CD4-positive, alpha-beta T cell treated with Interleukin-6 at 100 ng/mL for 8 hours (primary cell): Measurements from ENCODE around the gene CHST5.
A peak's percentile ranks its signal among the peaks of the same experiment; 100 is the strongest.

Experiments used
- DNase-seq: peaks from one replicate; pipeline ENCODE4 v3.0.0-alpha.2; 2020; ENCODE audit warnings: mixed read lengths, low spot score

CHST5 gene

DNA sequence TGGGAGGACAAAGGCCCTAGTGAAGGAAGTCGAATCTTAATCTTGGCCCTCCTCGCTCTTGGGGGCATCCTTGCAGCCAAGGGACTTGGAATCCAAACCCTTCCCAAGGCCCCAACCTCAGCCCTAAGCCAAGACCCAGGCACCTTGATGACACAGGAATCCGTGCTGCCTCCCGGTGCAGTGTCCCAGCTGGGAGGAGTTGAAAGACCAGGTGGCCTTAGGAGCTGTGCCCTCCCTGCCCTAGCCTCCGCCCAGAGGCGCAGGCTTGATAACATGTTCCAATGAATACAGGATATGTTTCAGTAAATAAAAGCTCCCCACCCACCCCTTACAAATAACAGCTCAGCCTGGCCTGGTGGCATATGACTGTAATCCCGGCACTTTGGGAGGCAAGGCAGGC is at the start of gene CHST5:
TSS of gene CHST5 (minus strand) at position 208 of the 400 bp plus-strand sequence. CDS start 5,724 bp downstream, outside the sequence.
- no peak for DNase-seq

- no peak for DNase-seq
These were observed 48.2 kb upstream of the CHST5 start for GRCh38 chr16:75584108-75584507.

DNA sequence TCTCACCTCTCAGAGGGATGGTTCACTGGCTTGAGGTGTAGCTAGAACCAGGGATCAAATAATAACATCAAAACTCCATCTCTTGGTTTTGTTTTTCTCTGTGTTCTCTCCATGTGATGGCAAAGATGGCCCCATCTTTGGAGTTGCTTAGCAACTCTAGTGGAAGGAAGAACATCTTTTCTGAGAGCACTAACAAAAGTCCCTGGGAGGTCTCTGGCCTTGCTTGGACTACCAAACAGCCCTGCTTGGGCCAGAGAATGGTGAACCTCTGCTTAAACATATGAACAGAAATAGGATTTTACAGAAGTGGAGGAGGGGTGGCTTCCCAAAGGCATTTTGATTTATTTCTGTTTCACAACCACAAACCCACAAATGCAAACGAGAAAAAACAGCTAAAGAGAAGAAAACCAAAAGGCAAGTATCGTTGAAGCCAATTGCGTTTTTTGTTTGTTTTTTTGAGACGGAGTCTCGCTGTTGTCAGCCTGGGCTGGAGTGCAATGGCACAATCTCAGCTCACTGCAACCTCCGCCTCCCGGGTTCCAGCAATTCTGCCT is 43.5 kb upstream of the CHST5 start:
- DNase-seq = no peak

DNA sequence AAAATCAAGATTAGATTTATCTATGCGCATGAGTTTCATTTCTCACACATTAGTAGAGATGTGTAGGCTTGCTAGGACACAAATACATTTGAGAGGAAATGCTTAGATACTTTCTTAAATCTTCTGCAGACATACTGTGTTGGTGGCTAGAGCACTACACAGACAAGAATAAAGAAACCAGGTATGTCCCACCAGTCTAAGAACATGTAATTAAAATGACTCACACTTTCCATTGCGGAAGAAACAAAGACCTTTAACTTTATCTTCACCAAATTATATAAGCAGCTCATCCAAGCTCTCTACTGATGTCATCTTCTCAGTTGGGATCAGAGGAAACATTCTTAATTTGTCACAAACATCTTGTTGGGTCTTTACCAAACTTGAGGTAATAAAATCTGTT is 42.8 kb upstream of the CHST5 start:
- DNase-seq = no peak

- no peak for DNase-seq
These were observed 42.3 kb upstream of the CHST5 start for GRCh38 chr16:75578212-75578611.

GRCh38 chr16:75576384-75576811 is 40.5 kb upstream of the CHST5 start:
- DNase-seq = no peak

- no peak for DNase-seq
These were observed 40.0 kb upstream of the CHST5 start for GRCh38 chr16:75575958-75576357.

DNA sequence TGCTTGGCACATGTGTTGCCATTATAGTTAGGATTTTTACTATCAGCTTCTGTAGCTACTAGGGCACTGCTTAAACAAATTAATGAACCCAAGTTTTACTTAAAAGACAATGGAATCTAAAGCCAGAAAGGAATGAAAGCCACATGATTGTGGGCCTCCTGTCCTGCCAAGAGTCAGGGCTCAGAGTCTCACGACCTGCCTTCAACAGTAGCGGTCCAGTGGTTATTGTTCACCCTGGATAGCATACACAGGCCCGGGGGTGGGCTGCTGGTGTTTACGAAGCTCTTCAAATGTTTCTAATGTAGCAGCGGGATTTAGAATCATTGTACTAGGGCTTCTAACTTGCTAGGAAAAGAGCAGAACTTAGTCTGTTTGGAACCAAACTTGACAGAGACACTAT is 38.0 kb upstream of the CHST5 start:
- DNase-seq = no peak

DNA sequence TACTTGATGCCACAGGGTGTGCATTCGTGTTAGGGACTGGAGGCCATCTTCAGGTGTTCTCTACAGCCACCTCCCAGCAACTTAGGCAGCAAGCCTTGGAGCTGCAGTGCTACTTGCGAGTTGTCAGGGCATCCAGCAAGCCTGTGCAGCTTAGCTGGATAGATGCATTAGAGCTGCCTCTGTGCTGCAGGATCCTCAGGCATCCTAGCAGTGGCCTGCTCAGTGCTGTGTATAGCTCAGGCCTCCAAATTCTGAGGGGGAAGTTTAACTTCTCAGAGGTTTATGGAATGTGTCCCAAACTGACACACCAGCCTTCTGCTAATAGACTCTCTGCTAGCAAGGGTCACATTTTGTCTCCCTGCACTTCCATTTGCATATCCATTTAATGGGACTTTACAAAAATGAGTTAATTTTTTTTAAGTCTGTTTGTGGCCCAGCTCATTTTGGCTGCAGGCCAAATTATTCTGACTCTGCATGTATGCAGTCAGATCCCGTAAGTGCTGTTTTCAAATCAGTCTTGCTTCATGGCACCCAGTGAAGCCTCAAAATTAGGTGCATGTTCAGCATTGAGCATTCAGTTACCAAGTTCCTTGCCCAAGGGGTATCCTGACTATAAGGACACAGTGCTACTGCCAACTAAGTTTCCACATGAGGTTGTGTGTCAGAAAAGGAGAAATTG is 37.1 kb upstream of the CHST5 start:
- no peak for DNase-seq

DNA sequence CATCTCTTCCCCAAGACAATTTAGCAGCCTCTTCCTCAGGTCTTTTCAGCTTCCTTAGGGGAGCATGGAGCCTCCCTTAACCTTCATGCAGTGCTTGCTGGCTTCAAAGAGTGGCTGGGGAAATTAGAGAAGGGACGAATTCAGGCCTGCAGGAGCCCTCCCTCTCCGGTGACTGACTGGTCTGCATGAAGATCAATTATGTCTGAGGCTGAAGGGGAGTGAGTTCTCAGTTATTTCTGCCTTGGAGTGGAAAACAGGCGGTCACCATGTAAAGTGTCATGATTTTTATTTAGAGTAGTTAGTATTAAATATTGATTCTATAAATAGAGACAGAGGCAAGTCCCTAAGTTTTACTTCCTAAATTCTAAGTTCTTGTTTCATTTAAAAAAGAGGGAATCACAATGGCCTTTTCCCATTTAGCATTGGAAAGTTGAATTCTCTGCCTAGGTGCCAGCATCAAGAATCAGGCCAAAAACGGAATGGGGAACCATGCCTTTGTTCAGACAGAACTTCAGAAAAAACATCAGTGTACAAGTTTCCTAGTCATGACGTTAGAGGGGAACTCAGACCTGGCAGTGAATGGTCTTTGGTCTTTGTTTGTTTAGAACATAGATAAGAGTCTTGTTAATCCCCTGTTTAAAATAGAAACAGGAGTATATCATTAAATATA is 34.6 kb upstream of the CHST5 start:
- DNase-seq = no peak

DNA sequence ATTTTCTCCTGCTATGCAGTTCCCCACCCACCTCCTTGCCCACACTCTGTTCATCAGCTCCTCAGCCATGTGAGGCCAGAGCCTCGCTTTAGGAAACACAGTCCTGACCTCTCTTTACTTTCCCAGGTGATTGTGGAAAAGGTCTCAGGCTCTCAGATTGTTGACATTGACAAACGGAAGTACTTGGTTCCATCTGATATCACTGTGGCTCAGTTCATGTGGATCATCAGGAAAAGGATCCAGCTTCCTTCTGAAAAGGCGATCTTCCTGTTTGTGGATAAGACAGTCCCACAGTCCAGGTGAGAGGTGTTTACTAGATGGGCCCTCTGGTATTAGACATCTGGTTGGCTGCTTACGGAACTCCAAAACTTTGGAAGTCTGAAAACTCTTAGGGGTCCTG is 32.0 kb upstream of the CHST5 start:
- no peak for DNase-seq

GRCh38 chr16:75566758-75567255 is 30.9 kb upstream of the CHST5 start:
- no peak for DNase-seq

DNA sequence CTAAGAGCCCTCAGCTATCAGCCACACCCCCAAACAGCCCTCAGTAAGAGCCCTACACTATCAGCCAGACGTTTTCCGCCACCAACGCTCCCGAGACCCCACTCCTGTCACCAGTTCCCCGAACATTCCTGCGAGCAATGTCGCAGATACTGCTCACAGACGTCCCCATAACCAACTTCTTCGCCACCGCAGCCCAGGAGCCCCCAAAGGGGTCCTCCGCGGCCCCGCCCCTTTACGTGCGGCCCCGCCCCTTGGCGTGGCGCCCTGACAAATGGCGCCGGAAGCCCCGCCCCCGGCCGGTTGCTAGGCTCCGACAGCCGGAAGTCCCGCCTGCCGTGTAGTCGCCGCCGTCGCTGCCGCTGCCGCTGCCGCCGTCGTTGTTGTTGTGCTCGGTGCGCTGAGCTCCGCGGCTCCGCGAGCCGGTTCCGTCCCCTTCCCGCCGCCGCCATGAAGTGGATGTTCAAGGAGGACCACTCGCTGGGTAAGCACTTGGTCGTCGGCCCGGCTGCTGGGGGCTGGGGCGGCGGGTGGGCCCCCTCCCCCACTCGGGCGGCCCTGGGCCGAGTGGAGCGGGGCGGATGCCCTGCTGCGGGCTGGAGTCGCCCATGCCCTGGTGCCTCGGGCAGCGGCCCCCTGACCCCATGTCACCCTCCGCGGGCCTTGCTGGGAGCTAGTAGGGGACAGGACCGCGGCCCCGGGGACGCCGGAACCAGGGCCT is 30.3 kb upstream of the CHST5 start, which contains the start of gene GABARAPL2:
TSS of gene GABARAPL2 (plus strand) at position 340 of the 718 bp plus-strand sequence. CDS start at position 448, 108 bp downstream.
- peak; percentile 87 for DNase-seq

DNA sequence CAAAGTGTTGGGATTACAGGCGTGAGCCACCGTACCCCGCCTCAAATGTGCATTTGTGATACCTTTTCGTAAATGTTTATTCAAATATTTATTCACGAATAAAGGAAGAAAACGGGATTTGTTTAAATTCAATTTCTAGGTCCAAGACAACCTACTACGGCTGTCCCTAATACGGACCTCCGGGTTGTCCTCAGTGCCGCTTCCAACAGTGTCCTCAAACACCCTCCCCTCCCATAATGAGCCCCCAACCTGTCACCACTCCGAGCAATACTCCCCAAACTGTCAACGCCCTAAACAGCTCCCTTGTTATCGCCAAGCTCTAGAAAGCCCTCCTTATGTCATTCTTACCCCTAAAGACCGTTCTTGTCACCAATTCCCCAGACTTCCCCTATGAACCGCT is 29.7 kb upstream of the CHST5 start:
- DNase-seq = no peak

DNA sequence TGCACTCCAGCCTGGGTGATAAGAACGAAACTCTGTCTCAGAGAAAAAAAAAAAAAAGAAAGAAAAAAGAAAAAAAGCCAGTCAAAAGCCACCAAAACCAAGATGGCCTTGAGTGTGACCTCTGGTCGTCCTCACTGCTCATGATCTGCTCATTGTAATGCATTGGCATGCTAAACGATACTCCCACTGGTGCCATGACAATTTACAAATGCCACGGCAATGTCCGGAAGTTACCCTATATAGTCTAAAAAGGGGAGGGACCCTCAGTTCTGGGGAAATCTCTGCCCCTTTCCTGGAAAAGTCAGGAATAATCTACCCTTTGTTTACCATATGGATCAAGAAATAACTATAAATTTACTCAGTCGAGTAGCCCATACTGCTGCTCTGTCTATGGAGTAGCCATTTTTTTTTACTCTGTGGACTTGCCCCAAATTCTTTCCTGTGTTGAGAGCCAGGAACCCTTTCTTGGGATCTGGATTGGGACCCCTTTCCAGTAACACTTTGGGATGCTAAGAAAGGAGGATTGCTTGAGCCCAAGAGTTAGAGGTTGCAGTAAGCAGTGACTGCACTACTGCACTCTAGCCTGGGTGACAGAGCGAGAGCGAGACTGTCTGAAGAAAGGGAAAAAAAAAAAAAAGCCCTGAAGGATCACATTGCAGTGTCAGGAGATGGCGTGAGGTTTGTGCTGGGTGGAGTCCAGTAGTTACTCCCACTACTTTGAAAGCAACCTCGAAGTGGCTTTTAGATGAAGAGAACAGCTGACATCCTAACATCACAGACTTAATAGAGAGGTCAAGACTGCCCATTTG is 23.9 kb upstream of the CHST5 start:
- DNase-seq = no peak

DNA sequence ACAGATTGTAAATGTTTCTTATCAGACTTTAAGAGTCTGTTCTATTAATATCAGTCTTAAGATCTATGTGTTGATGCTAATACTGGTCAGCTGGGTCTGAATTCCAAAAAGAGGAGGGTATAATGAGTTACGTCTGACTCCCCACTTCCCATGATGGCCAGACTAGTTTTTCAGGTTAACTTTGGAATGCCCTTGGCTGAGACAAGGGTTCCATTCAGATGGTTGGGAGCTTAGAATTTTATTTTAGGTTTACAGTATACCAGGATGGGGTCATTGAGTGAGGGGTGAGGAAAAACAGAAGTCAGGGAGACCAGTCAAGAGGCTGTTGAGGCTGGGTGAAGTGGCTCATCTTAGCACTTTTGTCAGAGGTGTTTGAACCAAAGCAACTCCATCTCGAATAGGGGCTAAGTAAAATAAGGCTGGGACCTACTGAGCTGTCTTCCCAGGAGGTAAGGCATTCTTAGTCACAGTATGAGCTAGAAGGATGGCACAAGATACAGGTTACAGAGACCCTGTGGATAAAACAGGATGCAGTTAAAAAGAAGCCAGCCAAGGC is 23.0 kb upstream of the CHST5 start:
- no peak for DNase-seq

DNA sequence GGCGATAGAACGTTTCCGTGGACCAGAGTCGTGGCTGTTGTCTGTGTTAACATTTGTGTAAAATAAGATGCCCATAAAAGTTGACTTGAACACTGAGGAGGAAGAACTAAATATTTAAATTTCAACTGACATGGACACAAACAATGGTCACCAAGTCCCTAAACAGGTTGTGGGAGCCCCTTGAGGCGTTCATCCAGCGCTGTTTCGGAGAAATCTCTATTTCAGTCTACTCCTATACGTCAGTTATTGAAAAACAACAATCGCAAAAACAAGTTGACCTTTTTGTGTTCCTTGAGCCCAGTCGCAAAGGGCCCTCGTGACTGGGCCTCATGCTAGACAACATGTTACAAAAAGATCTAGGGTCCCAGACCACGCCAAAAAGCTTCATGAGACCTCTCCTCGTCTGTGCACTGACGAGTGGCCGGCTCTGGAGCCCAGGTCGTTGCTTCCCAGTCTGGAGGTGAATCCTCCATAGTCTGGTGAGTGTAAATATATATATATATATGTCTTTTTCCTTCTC is 20.6 kb upstream of the CHST5 start:
- DNase-seq = no peak

GRCh38 chr16:75555707-75556430 is 20.0 kb upstream of the CHST5 start, which contains the start of gene TMEM231:
TMEM231 (minus strand) TSS chr16:75556252; CDS start chr16:75556209, 43 bp downstream.
- peak; percentile 96 for DNase-seq

- no peak for DNase-seq
These were observed 19.4 kb upstream of the CHST5 start for GRCh38 chr16:75555213-75555706.

GRCh38 chr16:75552951-75553350 is 17.0 kb upstream of the CHST5 start:
- no peak for DNase-seq
